Germinal center (tissue), 1 donor: Measurements from ENCODE around the gene NR2F2.

Source experiments
- DNase-seq: peaks from one replicate; pipeline ENCODE4 v3.0.0; 2012; ENCODE audit warnings: mixed read lengths, low spot score

NR2F2 gene

DNA sequence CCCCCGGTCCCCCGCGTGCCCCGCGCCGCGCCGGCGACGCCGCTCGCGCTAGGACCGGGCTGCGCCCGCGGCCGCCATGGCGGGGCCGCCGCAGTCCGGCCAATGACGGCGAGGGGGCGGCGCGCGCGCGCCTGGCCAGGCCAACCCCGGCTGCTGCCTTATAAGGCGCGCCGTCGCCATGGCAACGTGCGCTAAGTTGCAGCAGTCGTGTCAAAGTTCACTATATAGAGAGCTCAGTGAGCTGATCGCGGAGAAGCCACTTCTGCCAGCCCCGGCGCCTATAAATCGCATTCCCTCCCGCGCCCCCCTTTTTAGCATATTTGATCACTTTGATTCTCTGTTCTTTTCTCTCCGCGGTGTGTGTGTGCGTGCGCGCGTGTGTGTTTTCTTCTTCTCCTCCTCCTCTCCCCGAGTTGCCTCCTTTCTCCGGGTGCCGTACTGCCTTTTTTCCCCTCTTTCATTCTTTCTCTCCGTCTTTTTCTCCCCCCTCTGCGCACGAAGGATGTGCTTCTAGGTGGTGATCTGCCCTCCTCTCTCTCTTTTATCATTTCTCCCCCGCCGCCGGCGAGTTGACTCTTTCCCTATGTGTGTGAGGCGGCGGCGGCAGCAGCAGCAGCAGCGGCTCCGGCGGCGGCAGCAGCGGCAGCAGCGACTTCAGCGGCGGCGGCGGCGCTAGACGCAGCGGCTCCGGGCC, at the start of gene NR2F2:
TSS of gene NR2F2 (plus strand) at position 251 of the 694 bp plus-strand sequence. CDS start 1,406 bp downstream, outside the sequence.
- peak; percentile 49 for DNase-seq

DNA sequence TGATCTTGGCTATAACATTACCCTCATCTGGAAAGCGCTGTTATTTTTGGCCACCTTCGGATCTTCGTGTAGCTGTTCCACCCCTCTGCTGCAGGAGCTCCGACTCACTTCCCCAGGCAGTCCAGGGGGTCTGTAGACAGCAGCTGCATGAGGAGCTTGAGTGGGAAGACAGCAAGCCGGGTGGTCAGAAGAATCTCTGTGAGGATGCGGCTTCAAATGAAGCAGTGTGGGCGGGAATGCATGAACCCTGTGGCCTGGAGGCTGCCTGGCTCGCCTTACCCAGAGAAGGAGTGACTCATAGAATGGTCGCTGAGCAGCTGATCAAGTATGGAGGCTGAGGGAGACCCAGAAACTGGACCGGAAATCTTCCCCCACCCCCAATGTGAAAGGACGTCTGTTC, 45.2 kb upstream of the NR2F2 start:
- no peak for DNase-seq

DNA sequence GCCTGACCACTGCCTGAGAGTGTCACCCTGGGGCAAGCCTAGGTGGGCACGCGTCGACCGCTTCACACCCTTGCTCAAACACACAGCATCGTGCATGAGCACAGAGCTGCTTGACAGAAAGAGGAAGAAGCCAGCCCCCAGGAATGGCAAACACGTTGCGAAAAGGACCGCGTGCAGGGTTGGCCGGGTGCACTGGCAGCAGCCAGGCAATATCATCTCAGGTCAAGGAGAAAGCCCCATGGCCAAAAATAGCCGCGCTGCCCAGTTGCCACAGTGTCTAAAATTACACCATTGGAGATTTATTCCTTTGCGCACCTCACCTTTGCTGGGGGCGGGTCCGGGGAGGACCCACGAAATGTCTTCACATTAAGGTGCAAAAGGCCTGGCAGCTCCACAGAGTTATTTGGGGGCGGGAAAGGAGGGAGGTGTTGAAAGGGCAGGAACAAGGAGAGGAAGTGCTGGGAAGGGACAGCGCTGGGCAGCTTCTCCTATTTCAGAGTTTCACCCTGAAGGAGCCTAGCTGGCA, 44.7 kb upstream of the NR2F2 start:
- no peak for DNase-seq

DNA sequence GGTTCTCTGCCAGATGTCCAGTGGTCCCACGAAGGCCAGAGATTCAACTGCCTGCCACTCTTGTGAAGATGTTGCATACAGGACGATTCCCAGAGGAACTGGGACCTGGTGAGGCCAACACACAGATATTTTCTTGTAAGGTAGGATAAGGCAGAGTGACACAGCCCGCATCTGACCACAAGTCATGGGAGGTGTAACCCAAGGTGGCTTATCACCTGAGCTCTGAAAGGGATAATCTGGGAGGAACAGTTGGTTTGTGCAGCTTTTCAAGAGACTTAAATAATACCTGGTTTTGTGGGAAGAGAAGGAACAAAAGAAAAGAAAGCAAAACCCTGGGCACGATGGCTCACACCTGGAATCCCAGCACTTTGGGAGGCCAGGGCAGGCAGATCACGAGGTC, 39.8 kb upstream of the NR2F2 start:
- no peak for DNase-seq

DNA sequence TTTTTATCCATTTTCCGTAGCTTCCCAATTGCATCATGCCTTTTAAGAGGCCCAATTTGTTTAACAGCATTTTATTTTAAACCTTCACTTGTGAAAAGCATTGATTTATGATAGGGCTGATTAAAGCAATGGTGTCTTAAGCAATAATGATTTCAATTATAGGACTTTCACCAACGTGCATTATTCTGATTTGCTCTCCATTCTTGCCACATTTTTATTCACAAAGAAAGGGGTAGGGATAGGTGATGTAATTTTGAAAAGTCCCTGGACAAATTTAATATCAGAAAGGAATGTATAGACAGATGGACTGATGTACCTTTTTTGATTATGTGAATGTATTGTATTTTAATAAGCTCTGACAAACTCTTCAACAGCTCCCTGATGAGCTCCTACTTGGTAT, 37.9 kb upstream of the NR2F2 start:
- DNase-seq = no peak

DNA sequence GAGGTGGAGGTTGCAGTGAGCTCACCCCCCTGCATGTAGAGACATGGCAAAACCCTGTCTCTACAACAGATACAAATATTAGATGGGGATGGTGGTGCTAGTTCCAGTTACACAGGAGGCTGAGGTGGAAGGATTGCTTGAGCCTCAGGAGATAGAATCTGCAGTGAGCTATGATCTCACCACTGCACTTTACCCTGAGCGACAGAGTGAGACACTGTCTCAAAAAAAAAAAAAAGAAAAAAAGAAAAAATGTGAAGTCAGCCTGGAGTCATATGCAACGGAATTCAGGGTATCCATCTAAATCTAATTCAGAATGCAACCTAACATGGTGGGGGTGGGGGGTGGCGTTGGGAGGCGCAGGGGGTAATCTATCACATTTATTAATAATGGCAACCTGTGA, 37.1 kb upstream of the NR2F2 start:
- DNase-seq = no peak

DNA sequence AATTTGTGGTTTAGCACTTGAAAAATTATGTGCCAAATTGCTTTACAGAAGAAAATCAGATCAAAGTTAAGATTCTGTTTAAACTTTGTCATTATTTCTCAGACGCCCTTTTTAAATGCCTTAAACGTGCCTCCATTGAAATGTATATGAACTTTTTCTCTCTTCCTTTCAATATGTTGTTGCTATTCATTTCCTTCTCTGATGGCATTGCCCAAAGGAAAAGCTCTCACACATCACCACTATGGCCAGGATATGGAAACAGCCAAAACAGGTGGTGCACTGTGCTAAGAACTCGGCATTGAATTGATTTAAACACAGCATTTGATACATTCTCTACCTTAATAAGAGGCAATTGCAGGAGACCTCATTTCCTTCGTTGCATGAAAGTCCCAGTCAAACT, 35.7 kb upstream of the NR2F2 start:
- DNase-seq = no peak

DNA sequence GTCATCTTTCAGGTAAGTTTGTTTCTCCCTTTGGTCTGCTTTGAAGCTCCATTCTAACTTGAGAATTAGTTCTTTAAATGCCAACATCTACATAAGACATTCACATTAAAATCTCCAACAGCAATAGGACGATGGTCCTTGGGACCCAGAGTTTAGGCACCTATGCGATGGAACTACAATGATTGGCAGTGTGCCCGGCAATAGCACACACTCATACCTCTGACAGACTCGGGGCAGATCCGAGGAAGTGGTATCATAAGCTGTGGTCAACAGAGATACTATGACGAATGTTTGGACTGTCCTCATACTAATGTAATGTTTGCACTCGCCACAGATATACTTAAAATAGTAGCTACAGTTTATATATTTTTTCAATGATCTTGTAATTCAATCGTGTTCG, 34.2 kb upstream of the NR2F2 start:
- no peak for DNase-seq

DNA sequence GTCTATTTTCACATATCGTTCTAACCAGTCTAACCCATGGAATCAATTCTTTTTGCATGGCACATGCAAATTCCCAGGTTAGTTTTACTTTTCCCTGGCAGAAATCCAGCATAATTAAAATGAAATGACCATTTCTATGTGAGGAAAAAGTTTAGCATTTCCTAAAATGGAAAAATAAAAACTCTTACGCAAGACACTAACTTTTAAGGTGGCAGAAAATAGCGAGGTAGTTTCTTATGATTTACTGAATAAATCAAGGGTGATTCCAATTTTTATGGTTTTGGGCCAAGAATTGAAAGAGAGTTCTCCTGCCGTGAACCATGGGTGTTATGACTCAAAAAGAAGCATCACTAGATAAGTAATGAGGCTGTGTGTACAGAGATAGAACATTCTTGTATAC, 32.7 kb upstream of the NR2F2 start:
- DNase-seq = no peak

DNA sequence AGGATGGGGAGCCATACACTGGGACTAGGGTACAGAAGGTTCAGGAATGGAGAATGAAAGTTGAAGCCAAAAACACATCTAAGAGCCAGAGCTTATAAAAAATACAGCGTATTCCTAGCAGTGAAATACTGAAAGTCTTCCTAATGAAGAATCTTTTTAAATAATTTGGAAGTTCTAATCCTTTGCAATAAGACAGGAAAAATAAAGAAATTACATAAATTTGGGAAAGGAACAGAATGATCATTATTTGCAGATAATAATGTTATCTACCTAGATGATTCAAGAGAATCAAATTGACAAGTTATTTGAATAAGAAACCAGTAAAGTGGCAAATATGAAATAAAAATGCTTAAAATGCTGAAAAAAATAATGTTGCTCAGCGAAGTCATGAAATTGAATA, 32.3 kb upstream of the NR2F2 start:
- no peak for DNase-seq

DNA sequence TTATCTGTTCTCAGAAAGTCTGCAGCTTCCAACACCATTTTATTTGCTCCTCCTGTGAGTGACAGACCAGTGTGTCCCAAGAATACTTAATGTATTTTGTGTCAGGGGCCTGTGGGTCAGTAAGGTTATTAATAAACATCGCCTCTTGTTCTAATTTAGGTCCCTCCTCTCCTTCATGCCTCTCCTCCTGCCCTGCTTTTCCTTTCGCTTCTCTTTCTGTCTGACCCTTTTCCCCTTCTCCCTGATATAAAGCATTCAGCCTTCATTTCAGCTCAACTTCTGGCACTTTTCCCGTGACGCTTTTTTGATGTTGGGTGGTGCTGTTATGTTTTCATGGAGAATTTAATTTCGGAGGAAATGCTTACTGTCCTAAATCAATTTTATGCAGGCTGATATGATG, 29.7 kb upstream of the NR2F2 start:
- DNase-seq = no peak

DNA sequence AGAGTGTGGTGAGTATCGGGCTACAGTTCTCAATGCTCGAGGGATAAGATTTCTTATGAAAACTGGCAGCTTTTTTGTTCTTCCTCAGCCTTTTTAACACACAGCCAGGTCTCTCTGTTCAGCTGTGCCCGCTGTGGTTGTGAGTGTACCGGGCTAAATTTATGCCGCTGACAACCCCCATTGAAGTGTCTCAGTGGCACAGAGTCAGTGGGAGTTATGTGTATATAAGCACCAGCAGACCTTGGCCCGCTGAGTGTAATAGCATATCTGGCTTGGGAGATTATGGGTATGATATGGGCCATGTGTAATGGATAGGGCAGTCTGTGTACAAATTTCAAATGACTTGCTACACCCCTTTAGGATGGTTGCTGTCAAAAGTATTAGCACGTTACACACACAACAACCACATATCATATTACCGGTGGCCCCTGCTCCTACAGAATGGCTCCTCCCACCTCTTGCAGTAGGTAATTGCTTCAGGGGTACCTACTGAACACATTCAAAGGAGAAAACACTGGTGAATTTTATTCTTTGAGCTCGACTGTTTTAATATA, 26.9 kb upstream of the NR2F2 start:
- DNase-seq = no peak

DNA sequence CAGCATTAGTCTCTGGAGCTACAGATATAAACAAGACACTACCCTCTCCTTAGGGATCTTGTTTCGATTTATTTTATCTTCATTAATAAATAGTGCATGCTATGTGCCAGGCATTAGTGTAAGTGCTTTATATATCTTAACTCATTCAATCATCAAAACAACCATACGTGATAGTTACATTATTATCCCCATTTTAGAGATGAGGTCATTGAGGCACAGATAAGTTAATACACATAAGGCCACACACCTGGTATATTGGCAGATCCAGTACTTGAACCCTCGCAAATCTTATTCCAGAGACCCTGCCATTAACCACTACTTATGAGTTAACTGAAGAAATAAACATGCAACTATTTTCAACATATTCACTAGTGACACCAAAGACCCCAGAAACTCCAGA, 25.7 kb upstream of the NR2F2 start:
- no peak for DNase-seq

DNA sequence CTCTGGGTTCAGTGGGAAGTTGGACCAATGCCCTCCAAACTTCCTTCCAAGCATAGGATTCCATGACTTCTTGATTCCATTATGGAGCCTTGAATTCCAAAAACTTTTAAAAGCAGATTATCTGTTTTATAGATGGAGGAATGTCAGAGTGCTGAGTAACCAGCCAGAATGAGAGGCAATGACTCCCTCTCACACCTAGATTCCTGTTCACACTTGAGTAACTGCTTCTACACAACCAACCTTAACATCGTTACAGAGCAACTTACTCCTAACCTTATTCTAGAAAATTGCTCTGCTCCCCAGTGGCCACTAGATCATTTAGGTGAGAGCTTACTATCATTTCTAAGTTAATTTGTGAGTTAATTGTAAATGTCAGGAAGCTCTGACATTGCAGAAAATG, 24.2 kb upstream of the NR2F2 start:
- DNase-seq = no peak

DNA sequence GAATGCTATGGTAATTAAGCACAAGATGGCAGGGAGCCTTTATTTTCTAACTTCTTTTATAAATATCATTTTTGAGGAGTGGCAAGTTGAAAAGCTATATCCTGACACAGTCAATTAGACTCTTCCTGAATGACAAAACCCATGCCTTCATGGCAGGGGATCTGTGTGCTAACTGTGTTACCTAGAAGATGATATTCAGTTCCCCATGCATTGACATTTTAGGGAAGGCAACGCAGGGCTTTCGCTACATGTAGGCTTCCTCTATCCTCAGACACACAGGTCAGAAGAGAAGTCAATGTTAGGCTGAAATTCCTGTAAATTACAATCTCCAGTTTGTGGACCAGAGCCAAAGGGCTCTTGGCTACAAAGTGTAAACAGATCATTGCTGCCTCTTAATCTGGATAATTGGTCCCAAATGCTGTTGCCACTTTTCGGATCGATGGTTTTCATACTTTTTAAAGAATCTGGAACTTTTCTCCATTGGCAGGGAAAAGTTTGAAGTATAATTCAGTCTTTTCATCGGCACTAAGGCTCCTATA, 22.6 kb upstream of the NR2F2 start:
- DNase-seq = no peak

DNA sequence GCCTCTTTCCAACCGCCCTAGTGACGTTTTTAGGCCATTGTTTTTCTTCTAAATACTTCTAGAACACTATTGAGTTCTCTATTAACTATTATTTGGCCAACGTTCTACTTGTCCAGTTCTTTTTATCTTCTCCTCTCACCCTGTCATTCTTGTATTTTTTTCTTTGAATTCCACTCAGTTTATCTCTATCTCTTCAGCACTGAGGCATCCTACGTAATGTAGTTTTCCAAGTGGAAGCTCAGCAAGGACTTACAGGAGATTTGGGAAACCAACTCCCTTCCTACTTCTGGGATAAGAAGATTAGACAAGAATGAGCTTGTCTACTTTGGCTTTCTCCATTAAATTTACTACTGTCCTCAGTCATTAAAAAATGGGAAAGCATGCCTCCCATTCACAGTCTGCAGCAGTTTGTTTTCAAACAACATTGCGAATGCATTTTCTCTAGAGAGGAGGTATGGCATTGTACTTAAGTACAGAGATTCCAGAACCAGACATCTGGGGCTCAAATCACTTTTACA, 21.3 kb upstream of the NR2F2 start:
- no peak for DNase-seq

DNA sequence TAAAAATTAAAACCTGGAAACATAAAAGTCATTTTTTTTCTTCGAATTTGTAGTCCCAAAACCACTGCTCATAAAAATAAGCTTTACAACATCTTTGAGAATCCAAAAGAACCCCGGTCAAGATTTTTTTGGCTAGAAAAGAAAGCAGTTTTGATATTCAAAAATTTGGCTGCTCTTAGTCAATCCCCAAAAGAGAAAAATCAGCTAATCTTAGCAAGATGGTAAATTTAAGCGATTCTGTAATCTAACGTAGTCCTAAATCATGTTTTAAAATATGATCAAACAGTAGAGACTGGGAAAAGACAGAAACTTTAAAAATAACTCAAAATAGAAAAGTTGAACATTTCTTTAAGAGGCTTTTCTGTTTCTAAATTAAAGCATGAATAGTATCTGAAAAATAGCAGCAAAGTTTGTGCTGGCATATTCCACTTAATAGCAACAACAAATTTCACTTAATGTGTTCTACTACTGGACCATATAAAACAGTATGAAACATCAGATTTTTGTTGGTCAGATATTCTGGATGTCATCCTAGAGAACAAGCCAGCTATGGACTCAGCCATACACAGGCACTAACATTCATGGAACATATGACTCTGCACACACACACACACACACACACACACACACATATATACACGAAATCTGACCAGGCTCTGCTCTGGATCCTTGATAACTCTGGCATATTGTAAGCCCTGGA, 19.1 kb upstream of the NR2F2 start:
- no peak for DNase-seq

DNA sequence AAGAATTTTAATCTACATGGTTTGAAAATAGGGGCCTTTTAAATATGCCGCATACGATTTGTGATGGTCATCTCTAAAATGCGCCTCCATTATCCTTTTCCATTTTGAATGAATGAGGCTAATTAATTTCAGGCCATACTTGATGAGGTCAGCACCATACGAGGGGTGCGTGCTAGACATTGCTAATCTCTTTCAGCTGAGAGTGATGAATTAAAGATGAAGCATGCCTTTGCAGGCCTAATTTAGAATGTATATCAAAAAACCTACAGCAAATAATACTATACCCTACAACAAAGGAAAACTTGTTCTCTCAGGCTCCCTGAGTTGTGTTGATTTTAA, 18.6 kb upstream of the NR2F2 start:
- no peak for DNase-seq

DNA sequence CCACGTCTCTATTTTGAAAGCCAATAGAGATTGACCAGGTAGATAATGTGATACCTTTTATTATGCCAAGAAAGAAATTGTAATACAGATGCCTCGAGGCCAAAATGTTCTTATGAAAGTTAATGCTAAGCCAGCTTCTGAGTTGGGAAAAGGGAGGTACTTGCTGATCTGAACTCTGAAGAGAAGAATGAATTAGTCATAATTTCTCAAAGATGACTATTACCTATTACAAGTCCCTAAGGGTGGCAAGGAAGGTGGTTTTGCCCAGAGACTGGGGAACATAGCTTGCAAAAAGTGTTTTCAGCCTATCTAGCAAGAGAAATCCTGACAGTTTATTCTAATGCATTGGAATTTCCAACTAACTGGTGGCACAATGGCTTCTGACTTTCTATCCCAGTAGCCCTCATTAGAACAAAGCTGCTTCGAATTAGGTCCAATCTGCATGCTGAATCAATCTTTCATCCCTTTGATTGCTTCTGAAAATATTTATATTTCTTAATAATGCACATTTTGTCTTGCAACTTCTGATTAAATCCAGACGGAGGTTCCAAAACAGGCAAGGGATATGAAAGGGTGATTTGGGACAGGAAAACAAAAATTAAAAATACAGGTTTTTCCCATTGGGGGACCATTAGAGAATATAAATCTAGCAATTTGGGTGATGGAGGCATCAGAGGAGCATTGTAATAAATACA, 17.7 kb upstream of the NR2F2 start:
- DNase-seq = no peak

DNA sequence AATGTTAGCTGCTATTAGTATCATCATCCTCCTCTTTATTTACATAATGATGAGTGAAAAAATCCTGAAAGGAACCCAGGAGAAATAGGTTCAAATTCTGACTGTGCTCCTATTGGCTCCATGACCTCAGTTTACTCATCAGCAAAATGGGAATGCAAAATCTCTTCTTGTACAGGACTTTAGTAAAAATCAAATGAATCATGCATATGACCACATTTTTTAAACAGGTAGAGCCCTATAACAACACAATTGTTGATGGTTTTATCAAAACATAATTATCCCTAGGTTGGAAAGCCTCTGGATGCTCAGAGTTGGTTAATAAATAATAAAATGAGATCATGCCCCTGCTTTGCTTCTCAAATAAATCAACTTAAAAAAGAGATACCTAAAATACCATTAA, 16.0 kb upstream of the NR2F2 start:
- no peak for DNase-seq

DNA sequence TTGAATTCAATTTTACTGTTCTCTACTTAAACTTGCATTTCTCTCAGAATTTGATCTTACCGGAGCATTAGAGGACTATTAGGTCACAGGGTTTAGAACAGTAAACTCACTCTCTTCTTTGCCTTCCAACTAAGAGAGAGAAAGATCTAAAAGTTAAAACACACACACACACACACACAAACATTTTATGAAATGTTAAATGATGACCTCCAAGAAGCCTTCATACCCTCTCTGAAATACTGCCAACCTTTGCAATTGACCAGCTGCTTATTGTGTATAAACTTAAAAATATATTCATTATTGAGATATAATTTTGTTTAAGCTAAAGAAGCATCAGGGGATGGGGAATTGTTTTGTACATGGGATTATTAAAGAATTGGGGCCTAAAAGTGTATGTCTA, 15.5 kb upstream of the NR2F2 start:
- DNase-seq = no peak

DNA sequence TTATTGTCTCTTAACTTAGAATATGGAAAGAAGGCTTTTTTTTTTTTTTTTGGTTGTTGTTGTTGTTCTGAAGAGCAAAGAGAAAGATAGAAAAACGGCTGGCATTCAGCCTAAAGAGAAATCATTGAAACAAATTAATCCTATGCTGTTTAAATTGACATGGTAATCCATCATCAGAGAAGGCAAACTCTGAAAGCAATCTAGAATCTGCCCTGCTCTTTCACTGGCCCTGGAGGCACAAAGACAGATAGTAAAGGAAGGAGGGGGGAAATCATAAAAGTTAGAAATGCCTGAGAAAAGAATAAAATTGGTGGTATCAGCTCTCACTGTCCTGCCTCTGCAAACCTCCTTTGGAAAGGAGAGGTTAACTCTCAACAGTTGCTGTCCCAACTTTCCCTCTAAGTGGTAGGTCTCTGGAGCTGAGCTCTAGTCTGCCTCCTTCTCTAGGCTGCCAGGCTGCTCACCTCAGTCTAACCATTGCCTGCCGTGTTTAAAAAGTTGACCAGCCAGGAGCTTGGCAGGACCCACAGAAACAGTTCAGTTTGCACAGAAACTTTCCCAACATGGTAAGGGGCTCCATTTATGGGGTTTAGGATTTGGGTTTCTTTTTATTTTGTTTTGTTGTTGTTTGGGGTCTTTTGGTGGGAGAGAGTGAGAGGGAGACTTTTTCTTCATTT, 13.4 kb upstream of the NR2F2 start:
- no peak for DNase-seq
